AG04450 (cell line): ENCODE measurements around the gene TTC21B. TPM values are rescaled to one million over a fixed set of nuclear protein-coding genes. Genes with fewer than 3 reads are reported as not detected.
A peak's percentile ranks its signal among the peaks of the same experiment; 100 is the strongest.

Source experiments
- CTCF ChIA-PET: fragments of 300-600, 350-600 bp; formaldehyde crosslinking; extraction: SDS; loops from one replicate; lab custom pipeline; 2022; ENCODE audit warnings: antibody characterized with exemption, inconsistent platforms; lab: Charles Lee
- POLR2A ChIA-PET: fragments of 350-600 bp; formaldehyde crosslinking; extraction: SDS; loops from one replicate; lab custom pipeline; 2021; ENCODE audit warnings: antibody characterized with exemption, inconsistent platforms; lab: Yijun Ruan, JAX
- DNase-seq: peaks from one replicate; pipeline ENCODE4 v3.0.0-alpha.2; 2011; ENCODE audit warnings: low read depth, low spot score
- H3K27ac ChIP-seq: one replicate; pipeline ENCODE4 v1.5.1; 2012; ENCODE audit warnings: low read depth, low read length, control low read depth
- H3K27me3 ChIP-seq: one replicate; pipeline ENCODE4 v1.6.0; 2012; ENCODE audit warnings: low read length; ENCODE audit not compliant: control insufficient read depth, insufficient read depth
- H3K4me3 ChIP-seq: 2 replicates; pipeline ENCODE4 v1.5.1; 2011; ENCODE audit warnings: mild to moderate bottlenecking, low read depth, low read length, control low read depth
- H3K9me3 ChIP-seq: 2 replicates; pipeline ENCODE4 v1.5.1; 2012; ENCODE audit warnings: low read length; ENCODE audit not compliant: control insufficient read depth, insufficient read depth
- CTCF ChIP-seq: IDR thresholded peaks from 2 replicates; pipeline ENCODE4 v1.5.1; 2011; ENCODE audit warnings: low read depth, low read length, control low read depth, inconsistent platforms
- polyA plus RNA-seq: library from polyadenylated mRNA; depleted of rRNA; stranded (reverse); fragments of >200 nt; gene quantifications from 2 replicates; pipeline ENCODE4 v1.2.3, GENCODE V29; 2011

The TTC21B gene
- polyA plus RNA-seq, 1 experiment: 12.1 TPM

GRCh38 chr2:165874445-165875039 lies 79.0 kb downstream of the TTC21B start:
- Histone ChIP-seq H3K27me3 (no peaks in the 10 kb centered on the region), H3K9me3 (no peaks in the 10 kb centered on the region), H3K27ac (no peak overlapping the region), H3K4me3 (no peak overlapping the region)
- peak; percentile 84 for TF ChIP-seq CTCF
- DNase-seq: peak; percentile 41
- POLR2A ChIA-PET: interaction anchor here (1.4 kb wide), 1 partner anchor 95 kb away, joined by 4 read pairs; no protein-coding TSS in a partner anchor
- CTCF ChIA-PET: interaction anchor here (0.6 to 4.3 kb wide), 85 partner anchors 8 to 881 kb away, joined by 3 to 133 read pairs (median 4); partner anchors contain the start of genes CSRNP3, GALNT3 and SCN2A

GRCh38 chr2:165872101-165872791 lies 81.3 kb downstream of the TTC21B start:
- ChIA-PET CTCF (interaction anchor here (1.5 to 4.3 kb wide), 2 partner anchors 256 to 468 kb away, joined by 3 to 133 read pairs; partner anchors contain the start of gene SCN1A), POLR2A (no interaction called here)
- TF ChIP-seq CTCF: no peak
- Histone ChIP-seq H3K27ac (peak overlapping the region; percentile 74), H3K4me3 (no peak overlapping the region), H3K9me3 (no peaks in the 10 kb centered on the region), H3K27me3 (no peaks in the 10 kb centered on the region)
- DNase-seq: peak; percentile 48

- ChIA-PET POLR2A (no interaction called here), CTCF (interaction anchor here (1.0 to 4.3 kb wide), 4 partner anchors 15 to 470 kb away, joined by 3 to 133 read pairs (median 3); partner anchors contain the start of gene SCN1A)
- Histone ChIP-seq H3K27ac (no peak overlapping the region), H3K4me3 (no peak overlapping the region), H3K27me3 (no peaks in the 10 kb centered on the region), H3K9me3 (no peaks in the 10 kb centered on the region)
- TF ChIP-seq CTCF: no peak
- DNase-seq: no peak
Measured at GRCh38 chr2:165871025-165871424, 82.6 kb downstream of the TTC21B start.

- POLR2A ChIA-PET: no interaction called here
- CTCF ChIA-PET: interaction anchor here (0.7 to 1.2 kb wide), 3 partner anchors 15 to 470 kb away, joined by 3 read pairs; no protein-coding TSS in a partner anchor
- no peak for TF ChIP-seq CTCF
- Histone ChIP-seq H3K9me3 (no peaks in the 10 kb centered on the region), H3K27me3 (no peaks in the 10 kb centered on the region), H3K27ac (no peak overlapping the region), H3K4me3 (no peak overlapping the region)
- no peak for DNase-seq
Measured at GRCh38 chr2:165870346-165870745, 83.2 kb downstream of the TTC21B start.

GRCh38 chr2:165868211-165868610 lies 85.4 kb downstream of the TTC21B start:
- Histone ChIP-seq H3K4me3 (no peak overlapping the region), H3K27me3 (no peaks in the 10 kb centered on the region), H3K27ac (no peak overlapping the region), H3K9me3 (no peaks in the 10 kb centered on the region)
- DNase-seq: no peak
- TF ChIP-seq CTCF: no peak
- ChIA-PET POLR2A (no interaction called here), CTCF (no interaction called here)
